ENCODE data around the gene SRP68. TPM values are rescaled to one million over a fixed set of nuclear protein-coding genes. Genes with fewer than 3 reads are reported as not detected.

Gene SRP68
- total and polyA plus RNA-seq, 2 of the 8 experiments (the other 6 are each of a cell fraction or from before 2014, with no cell fraction given), result 57.7 to 83.5 TPM

GRCh38 chr17:76079956-76080767 lies 7.8 kb upstream of the SRP68 start:
- H3K4me2 ChIP-seq (ENCODE audit: insufficient read depth in 1 of 2, low read depth in 2 of 2, low read length in 2 of 2), result peak overlapping the region; percentile 76 to 80
- H3K9me3 ChIP-seq (ENCODE audit: insufficient read depth in 2 of 2, low read depth in 1 of 2, low read length in 1 of 2), result no peaks in the 10 kb centered on the region
- H3K4me1 ChIP-seq (replicated peaks in 1 of 4; ENCODE audit: control insufficient read depth in 3 of 4, insufficient read depth in 4 of 4, low read length in 3 of 4), result peaks cover 0 to 42% (median 33%) of the 10 kb centered on the region in 4 experiments; a peak in 6 of 7 replicates
- FAIRE-seq (no peak), DNase-seq (ENCODE audit: low read depth in 1 of 2, low spot score in 2 of 2) (peak in 1 of 2 experiments; percentile 72)
- peak overlapping the region in 3 of 4 experiments; percentile 15 to 51 (median 34); a peak in 4 of 8 replicates for H3K4me3 ChIP-seq (ENCODE audit: extremely low read depth in 1 of 4, insufficient read depth in 2 of 4, low read depth in 3 of 4, low read length in 4 of 4)
- H2BK20ac ChIP-seq (ENCODE audit: low read length), result no peak overlapping the region
- peak overlapping the region; percentile 34 for H4K91ac ChIP-seq (replicated peaks; ENCODE audit: insufficient read length, low read length)
- peak overlapping the region; percentile 18; the same call in 1 of the 2 replicates for H2AK5ac ChIP-seq (ENCODE audit: low read depth, low read length)
- WGBS, 2 experiments (ENCODE audit: extremely low coverage in 1 of 2, insufficient coverage in 1 of 2, insufficient read length in 1 of 2, insufficient replicate concordance in 2 of 2, low coverage in 1 of 2, low lambda C conversion rate in 2 of 2, missing lambda C conversion rate in 1 of 2), result 20% methylated on average over 23 of the region's 23 CpGs; no CpG with 5 or more reads in 1 of the 2 experiments
- peak overlapping the region; percentile 55; the same call in 1 of the 2 replicates for H2BK12ac ChIP-seq (ENCODE audit: low read depth, low read length)
- no peak overlapping the region for H3K14ac ChIP-seq (ENCODE audit: insufficient read length)
- H4K8ac ChIP-seq (ENCODE audit: extremely low read depth, insufficient read depth, low read length), result no peak overlapping the region
- peaks cover 7 to 19% (median 15%) of the 10 kb centered on the region in 4 experiments for H3K36me3 ChIP-seq (ENCODE audit: control insufficient read depth in 2 of 4, insufficient read depth in 4 of 4, low read length in 3 of 4)
- H2AFZ ChIP-seq (ENCODE audit: low read length), result no peak overlapping the region
- H3K79me2 ChIP-seq (ENCODE audit: control insufficient read depth in 1 of 2, insufficient read depth in 2 of 2, low read length in 2 of 2), result no peaks in the 10 kb centered on the region
- peak overlapping the region; percentile 52; the same call in 1 of the 2 replicates for H2BK5ac ChIP-seq (ENCODE audit: low read depth, low read length)
- H3K27ac ChIP-seq (ENCODE audit: low read depth, low read length), result no peak overlapping the region
- ChIA-PET CTCF (ENCODE audit: partially characterized antibody) (interaction anchor here (0.6 to 7.6 kb wide), 25 partner anchors 9 to 582 kb away, joined by 3 to 36 read pairs (median 4); no protein-coding TSS in a partner anchor), POLR2A (ENCODE audit: partially characterized antibody) (interaction anchor here (0.5 to 4.0 kb wide), 38 partner anchors 8 to 300 kb away, joined by 3 to 28 read pairs (median 5); partner anchors contain the start of genes EXOC7, FBF1, MRPL38 and SRP68)
- H4K5ac ChIP-seq (ENCODE audit: insufficient read length, low read depth, low read length), result no peak overlapping the region
- peaks cover 37 to 50% (median 47%) of the 10 kb centered on the region in 4 experiments for H3K27me3 ChIP-seq (replicated peaks in 1 of 4; ENCODE audit: control insufficient read depth in 3 of 4, extremely low read depth in 1 of 4, insufficient read depth in 3 of 4, low read length in 3 of 4)
- peaks cover 2 to 13% of the 10 kb centered on the region in 2 experiments for H4K20me1 ChIP-seq (replicated peaks in 1 of 2; ENCODE audit: control insufficient read depth in 1 of 2, insufficient read depth in 2 of 2, low read length in 2 of 2)
- H2BK15ac ChIP-seq (ENCODE audit: low read length), result peak overlapping the region; percentile 65; the same call in 1 of the 2 replicates
- no peak overlapping the region for H3K56ac ChIP-seq (replicated peaks; ENCODE audit: insufficient read length, low read depth, low read length)
- H3K18ac ChIP-seq (ENCODE audit: extremely low read depth, low read length), result peak overlapping the region; percentile 55
- H3K23ac ChIP-seq (ENCODE audit: insufficient read length), result no peak overlapping the region
- peak overlapping the region in 2 of 4 experiments; percentile 2 to 8; a peak in 5 of 7 replicates for H3K9ac ChIP-seq (replicated peaks in 1 of 4; ENCODE audit: extremely low read depth in 1 of 4, low read depth in 3 of 4, low read length in 3 of 4)
- peaks cover 10% of the 10 kb centered on the region; the same call in 1 of the 2 replicates for H3K23me2 ChIP-seq (ENCODE audit: low read depth, low read length)
- no peak overlapping the region for H3K4ac ChIP-seq (replicated peaks; ENCODE audit: insufficient read length, low read depth, low read length)
- no peaks in the 10 kb centered on the region for H3K79me1 ChIP-seq (ENCODE audit: low read depth, low read length)
- H2BK120ac ChIP-seq (replicated peaks; ENCODE audit: low read depth, low read length), result no peak overlapping the region
- TF ChIP-seq POLR2AphosphoS5 (IDR thresholded peaks at IDR 0.05; ENCODE audit: low read depth, low read length) (peak; percentile 65; the same call in 1 of the 2 replicates), RBBP5 (IDR thresholded peaks at IDR 0.05; ENCODE audit: borderline replicate concordance, low read depth, low read length) (no peak), USF2 (IDR thresholded peaks at IDR 0.05; ENCODE audit: low read length) (no peak), MAX (IDR thresholded peaks at IDR 0.05) (0 out of 2 replicates have a peak, but pooled peaks have one; percentile 9), SP1 (IDR thresholded peaks at IDR 0.05; ENCODE audit: low read depth, low read length) (no peak), ATF2 (IDR thresholded peaks at IDR 0.05; ENCODE audit: low read length) (peak; percentile 69; the same call in 1 of the 2 replicates), EZH2 (IDR thresholded peaks at IDR 0.05; ENCODE audit: low read depth, low read length, severe bottlenecking) (peak; percentile 38)

Measured in H1 (cell line).